ENCODE measurements around the gene SNRK. TPM values are rescaled to one million over a fixed set of nuclear protein-coding genes. Genes with fewer than 3 reads are reported as not detected.
"Not testable (repeated sequence)": the region's sequence is repeated elsewhere in the genome, so short reads cannot be mapped to it uniquely, and the experiment has no call there.

Gene SNRK
- total RNA-seq, 1 experiment from 2014 or later: 7.3 TPM

- no peak overlapping the region for H3K4me3 ChIP-seq (ENCODE audit: low read depth, low read length, poor library complexity, severe bottlenecking)
- no peaks in the 10 kb centered on the region for H3K36me3 ChIP-seq (ENCODE audit: insufficient read depth, low read length, poor library complexity, severe bottlenecking)
- H3K27ac ChIP-seq (ENCODE audit: low read depth, low read length, poor library complexity, severe bottlenecking): no peak overlapping the region
- no peaks in the 10 kb centered on the region for H3K4me1 ChIP-seq (ENCODE audit: insufficient read depth, low read length, poor library complexity, severe bottlenecking)
- H3K27me3 ChIP-seq (replicated peaks; ENCODE audit: insufficient read depth, low read depth, low read length, poor library complexity): no peaks in the 10 kb centered on the region
- H3K9me3 ChIP-seq (ENCODE audit: low read depth, low read length, poor library complexity, severe bottlenecking): no peaks in the 10 kb centered on the region
- ChIA-PET CTCF (no interaction called here), POLR2A (ENCODE audit: low non-redundant PET) (no interaction called here)
- intact Hi-C loops (cut with micrococcal nuclease; ENCODE audit: unreplicated experiment): no loop called here
- DNase-seq (ENCODE audit: low spot score): no peak
- no TSS peak for BruUV-seq (replicated peaks)
- no peak for TF ChIP-seq EZH2 (IDR thresholded peaks at IDR 0.05; ENCODE audit: borderline replicate concordance, low read depth, low read length, poor library complexity, severe bottlenecking)
- TF ChIP-seq, protein P1, sequence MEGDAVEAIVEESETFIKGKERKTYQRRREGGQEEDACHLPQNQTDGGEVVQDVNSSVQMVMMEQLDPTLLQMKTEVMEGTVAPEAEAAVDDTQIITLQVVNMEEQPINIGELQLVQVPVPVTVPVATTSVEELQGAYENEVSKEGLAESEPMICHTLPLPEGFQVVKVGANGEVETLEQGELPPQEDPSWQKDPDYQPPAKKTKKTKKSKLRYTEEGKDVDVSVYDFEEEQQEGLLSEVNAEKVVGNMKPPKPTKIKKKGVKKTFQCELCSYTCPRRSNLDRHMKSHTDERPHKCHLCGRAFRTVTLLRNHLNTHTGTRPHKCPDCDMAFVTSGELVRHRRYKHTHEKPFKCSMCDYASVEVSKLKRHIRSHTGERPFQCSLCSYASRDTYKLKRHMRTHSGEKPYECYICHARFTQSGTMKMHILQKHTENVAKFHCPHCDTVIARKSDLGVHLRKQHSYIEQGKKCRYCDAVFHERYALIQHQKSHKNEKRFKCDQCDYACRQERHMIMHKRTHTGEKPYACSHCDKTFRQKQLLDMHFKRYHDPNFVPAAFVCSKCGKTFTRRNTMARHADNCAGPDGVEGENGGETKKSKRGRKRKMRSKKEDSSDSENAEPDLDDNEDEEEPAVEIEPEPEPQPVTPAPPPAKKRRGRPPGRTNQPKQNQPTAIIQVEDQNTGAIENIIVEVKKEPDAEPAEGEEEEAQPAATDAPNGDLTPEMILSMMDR (conservative IDR thresholded peaks at IDR 0.05; ENCODE audit: low read depth, low read length): no peak
These were observed 67.1 kb downstream of the SNRK start for GRCh38 chr3:43353393-43353792.

- intact Hi-C loops (cut with micrococcal nuclease; ENCODE audit: unreplicated experiment): no loop called here
- no peak for DNase-seq (ENCODE audit: low spot score)
- Histone ChIP-seq H3K9me3 (ENCODE audit: low read depth, low read length, poor library complexity, severe bottlenecking) (no peaks in the 10 kb centered on the region), H3K4me1 (ENCODE audit: insufficient read depth, low read length, poor library complexity, severe bottlenecking) (no peaks in the 10 kb centered on the region), H3K36me3 (ENCODE audit: insufficient read depth, low read length, poor library complexity, severe bottlenecking) (no peaks in the 10 kb centered on the region), H3K4me3 (ENCODE audit: low read depth, low read length, poor library complexity, severe bottlenecking) (no peak overlapping the region), H3K27ac (ENCODE audit: low read depth, low read length, poor library complexity, severe bottlenecking) (no peak overlapping the region), H3K27me3 (replicated peaks; ENCODE audit: insufficient read depth, low read depth, low read length, poor library complexity) (no peaks in the 10 kb centered on the region)
- TF ChIP-seq, protein P1 (conservative IDR thresholded peaks at IDR 0.05; ENCODE audit: low read depth, low read length): no peak
- TF ChIP-seq EZH2 (IDR thresholded peaks at IDR 0.05; ENCODE audit: borderline replicate concordance, low read depth, low read length, poor library complexity, severe bottlenecking): no peak
- ChIA-PET POLR2A (ENCODE audit: low non-redundant PET) (no interaction called here), CTCF (no interaction called here)
- no TSS peak for BruUV-seq (replicated peaks)
These were observed 67.8 kb downstream of the SNRK start for GRCh38 chr3:43353923-43354670.

GRCh38 chr3:43356033-43356432 is 69.7 kb downstream of the SNRK start:
- CTCF ChIA-PET; H3K36me3 ChIP-seq (ENCODE audit: insufficient read depth, low read length, poor library complexity, severe bottlenecking); H3K27ac ChIP-seq (ENCODE audit: low read depth, low read length, poor library complexity, severe bottlenecking); H3K4me1 ChIP-seq (ENCODE audit: insufficient read depth, low read length, poor library complexity, severe bottlenecking); POLR2A ChIA-PET (ENCODE audit: low non-redundant PET); H3K9me3 ChIP-seq (ENCODE audit: low read depth, low read length, poor library complexity, severe bottlenecking); H3K4me3 ChIP-seq (ENCODE audit: low read depth, low read length, poor library complexity, severe bottlenecking); BruUV-seq (replicated peaks); DNase-seq (ENCODE audit: low spot score); H3K27me3 ChIP-seq (replicated peaks; ENCODE audit: insufficient read depth, low read depth, low read length, poor library complexity); intact Hi-C loops (cut with micrococcal nuclease; ENCODE audit: unreplicated experiment): not testable (repeated sequence)

DNA sequence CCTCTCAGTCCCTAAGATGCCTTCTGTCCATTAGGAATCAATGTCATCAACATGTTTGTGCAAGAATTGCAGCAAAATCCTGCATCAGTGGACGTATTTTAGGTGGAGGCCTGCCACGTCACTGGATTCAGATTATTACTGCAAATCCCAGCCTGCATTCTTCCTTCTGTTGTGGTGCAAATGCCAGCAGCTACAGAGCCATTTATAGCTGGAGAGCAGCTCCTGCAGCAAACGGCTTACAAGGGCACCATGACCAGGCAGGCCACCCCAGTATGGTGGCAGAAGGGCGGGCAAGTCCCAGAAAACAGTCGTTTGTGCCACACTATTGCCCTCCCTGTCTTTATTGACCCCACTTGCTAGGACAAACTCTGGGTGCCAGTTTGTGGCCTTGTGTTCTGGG is 74.7 kb downstream of the SNRK start:
- no peaks in the 10 kb centered on the region for H3K4me1 ChIP-seq (ENCODE audit: insufficient read depth, low read length, poor library complexity, severe bottlenecking)
- TF ChIP-seq, protein P1 (conservative IDR thresholded peaks at IDR 0.05; ENCODE audit: low read depth, low read length): no peak
- TF ChIP-seq EZH2 (IDR thresholded peaks at IDR 0.05; ENCODE audit: borderline replicate concordance, low read depth, low read length, poor library complexity, severe bottlenecking): no peak
- BruUV-seq (replicated peaks): no TSS peak
- ChIA-PET CTCF (no interaction called here), POLR2A (ENCODE audit: low non-redundant PET) (no interaction called here)
- H3K36me3 ChIP-seq (ENCODE audit: insufficient read depth, low read length, poor library complexity, severe bottlenecking): no peaks in the 10 kb centered on the region
- H3K9me3 ChIP-seq (ENCODE audit: low read depth, low read length, poor library complexity, severe bottlenecking): no peaks in the 10 kb centered on the region
- no peak for DNase-seq (ENCODE audit: low spot score)
- intact Hi-C loops (cut with micrococcal nuclease; ENCODE audit: unreplicated experiment): no loop called here
- H3K4me3 ChIP-seq (ENCODE audit: low read depth, low read length, poor library complexity, severe bottlenecking): no peak overlapping the region
- H3K27ac ChIP-seq (ENCODE audit: low read depth, low read length, poor library complexity, severe bottlenecking): no peak overlapping the region
- H3K27me3 ChIP-seq (replicated peaks; ENCODE audit: insufficient read depth, low read depth, low read length, poor library complexity): no peaks in the 10 kb centered on the region

Measured in A673 (cell line).